Muscle layer of duodenum (tissue), 2 donors: ENCODE results near the gene TIPRL.

Experiments
- H3K27ac ChIP-seq: one replicate; pipeline ENCODE4 v1.7.0; 2013; ENCODE audit warnings: mild to moderate bottlenecking, low read length
- H3K27me3 ChIP-seq: one replicate; pipeline ENCODE4 v1.7.0; 2013; ENCODE audit warnings: low read depth, mild to moderate bottlenecking, control low read depth, low read length
- H3K36me3 ChIP-seq, 2 donors: one replicate each; pipeline ENCODE4 v1.7.0; 2013; ENCODE audit warnings: low read length in 2 of 2, control low read depth in 1 of 2, mild to moderate bottlenecking in 1 of 2; ENCODE audit not compliant: insufficient read depth in 2 of 2, control insufficient read depth in 1 of 2
- H3K4me1 ChIP-seq, 2 donors: one replicate each; pipeline ENCODE4 v1.7.0; 2013; ENCODE audit warnings: low read length in 2 of 2, mild to moderate bottlenecking in 2 of 2, control low read depth in 1 of 2, moderate library complexity in 1 of 2; ENCODE audit not compliant: insufficient read depth in 2 of 2, control insufficient read depth in 1 of 2
- H3K4me3 ChIP-seq, 2 donors: one replicate each; pipeline ENCODE4 v1.7.0; 2013; ENCODE audit warnings: low read length in 2 of 2, low read depth in 1 of 2, mild to moderate bottlenecking in 1 of 2
- H3K9me3 ChIP-seq, 2 donors: one replicate each; pipeline ENCODE4 v1.7.0; 2013; ENCODE audit warnings: low read length in 2 of 2, control low read depth in 1 of 2, mild to moderate bottlenecking in 1 of 2; ENCODE audit not compliant: control insufficient read depth in 1 of 2
- donor health status: healthy.

TIPRL gene

DNA sequence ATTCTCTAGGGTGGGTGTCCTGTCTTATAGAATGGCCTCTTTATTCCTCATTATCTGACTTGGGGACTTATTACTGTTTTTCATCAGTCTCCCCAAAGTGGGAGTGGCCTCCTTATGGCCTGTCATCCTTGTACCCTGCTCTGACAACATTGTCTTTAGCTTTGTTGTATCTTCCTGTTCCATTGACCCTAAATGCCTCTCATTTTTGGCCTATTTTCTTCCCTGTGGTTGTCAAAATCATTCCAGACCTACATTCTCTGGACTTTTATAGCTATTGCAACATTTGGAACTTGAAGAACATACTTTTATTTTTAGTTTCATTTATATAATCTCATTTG is 56.8 kb downstream of the TIPRL start:
- H3K4me1 ChIP-seq: peaks cover 0 to 4% of the 10 kb centered on the region in 2 donors
- peaks cover 51 to 64% of the 10 kb centered on the region in 2 donors for H3K36me3 ChIP-seq
- H3K27ac ChIP-seq: no peak overlapping the region
- no peaks in the 10 kb centered on the region for H3K27me3 ChIP-seq
- H3K4me3 ChIP-seq: no peak overlapping the region
- no peaks in the 10 kb centered on the region for H3K9me3 ChIP-seq

DNA sequence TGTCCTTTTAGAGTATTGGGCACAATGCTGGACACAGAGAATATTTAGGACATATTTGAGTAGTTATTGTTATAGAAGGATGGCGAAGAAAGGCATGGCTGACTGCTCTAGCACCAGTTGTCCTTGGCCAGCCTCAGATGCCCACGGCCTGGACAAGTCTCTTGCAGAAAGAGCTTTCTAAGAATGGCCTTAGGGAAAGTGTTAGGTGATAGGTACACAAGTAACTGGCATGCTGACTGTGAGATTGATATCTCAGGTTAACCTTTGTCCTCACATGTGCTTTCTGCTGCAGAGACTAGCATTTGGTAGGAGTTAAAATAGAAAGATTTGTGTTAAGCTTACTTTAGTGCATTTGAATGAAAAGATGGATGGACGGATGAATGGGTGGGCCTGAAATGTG is 57.2 kb downstream of the TIPRL start:
- no peaks in the 10 kb centered on the region for H3K9me3 ChIP-seq

GRCh38 chr1:168236836-168237611 is 58.3 kb downstream of the TIPRL start:
- Histone ChIP-seq H3K27ac (no peak overlapping the region), H3K4me3 (no peak overlapping the region), H3K36me3 (peaks cover 46 to 61% of the 10 kb centered on the region in 2 donors), H3K9me3 (no peaks in the 10 kb centered on the region), H3K27me3 (no peaks in the 10 kb centered on the region), H3K4me1 (peaks cover 0 to 4% of the 10 kb centered on the region in 2 donors)

More for the DNA sequence above, 57.2 kb downstream of the TIPRL start:
- H3K27ac ChIP-seq: no peak overlapping the region
- peaks cover 51 to 63% of the 10 kb centered on the region in 2 donors for H3K36me3 ChIP-seq
- peaks cover 0 to 4% of the 10 kb centered on the region in 2 donors for H3K4me1 ChIP-seq
- H3K4me3 ChIP-seq: no peak overlapping the region
- no peaks in the 10 kb centered on the region for H3K27me3 ChIP-seq

GRCh38 chr1:168243198-168243597 is 64.4 kb downstream of the TIPRL start:
- Histone ChIP-seq H3K27me3 (no peaks in the 10 kb centered on the region), H3K9me3 (no peaks in the 10 kb centered on the region), H3K4me1 (peaks cover 7 to 18% of the 10 kb centered on the region in 2 donors), H3K4me3 (no peak overlapping the region), H3K36me3 (peaks cover 27 to 60% of the 10 kb centered on the region in 2 donors), H3K27ac (peak overlapping the region; percentile 33)

DNA sequence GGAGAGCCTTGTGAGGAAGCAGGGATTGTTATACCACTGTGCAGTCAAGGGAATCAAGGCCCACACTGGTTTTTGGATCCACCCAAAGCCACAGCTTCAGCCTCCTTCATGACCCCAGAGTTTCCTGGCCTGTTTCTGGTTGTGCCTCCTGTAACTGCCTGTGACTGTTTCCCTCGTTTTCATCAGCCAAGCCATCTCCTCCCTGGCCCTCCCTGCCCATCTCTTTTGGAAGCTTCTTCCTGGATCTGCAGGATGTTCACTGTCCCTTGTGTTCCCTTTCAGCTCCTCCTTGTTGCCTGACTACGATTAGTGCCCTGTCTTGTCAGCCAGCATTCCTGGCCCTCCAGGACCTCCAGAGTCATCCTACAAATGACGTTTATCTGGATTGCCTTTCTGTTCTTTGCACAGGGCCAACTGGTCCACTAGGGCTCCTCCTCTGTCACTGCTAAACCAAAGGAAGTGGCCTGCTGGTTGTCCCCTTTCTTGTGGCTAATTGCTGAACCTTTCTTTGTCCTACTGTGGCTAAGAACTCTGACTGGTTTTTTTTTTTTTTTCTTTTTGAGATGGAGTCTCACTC is 65.0 kb downstream of the TIPRL start:
- Histone ChIP-seq H3K4me1 (peaks cover 7 to 18% of the 10 kb centered on the region in 2 donors), H3K9me3 (no peaks in the 10 kb centered on the region), H3K27me3 (no peaks in the 10 kb centered on the region), H3K27ac (peak overlapping the region; percentile 33), H3K4me3 (no peak overlapping the region), H3K36me3 (peaks cover 25 to 58% of the 10 kb centered on the region in 2 donors)

GRCh38 chr1:168245042-168245441 is 66.3 kb downstream of the TIPRL start:
- Histone ChIP-seq H3K9me3 (no peaks in the 10 kb centered on the region), H3K4me1 (peaks cover 7 to 22% of the 10 kb centered on the region in 2 donors), H3K36me3 (peaks cover 25 to 49% of the 10 kb centered on the region in 2 donors), H3K27ac (no peak overlapping the region), H3K27me3 (no peaks in the 10 kb centered on the region), H3K4me3 (no peak overlapping the region)

DNA sequence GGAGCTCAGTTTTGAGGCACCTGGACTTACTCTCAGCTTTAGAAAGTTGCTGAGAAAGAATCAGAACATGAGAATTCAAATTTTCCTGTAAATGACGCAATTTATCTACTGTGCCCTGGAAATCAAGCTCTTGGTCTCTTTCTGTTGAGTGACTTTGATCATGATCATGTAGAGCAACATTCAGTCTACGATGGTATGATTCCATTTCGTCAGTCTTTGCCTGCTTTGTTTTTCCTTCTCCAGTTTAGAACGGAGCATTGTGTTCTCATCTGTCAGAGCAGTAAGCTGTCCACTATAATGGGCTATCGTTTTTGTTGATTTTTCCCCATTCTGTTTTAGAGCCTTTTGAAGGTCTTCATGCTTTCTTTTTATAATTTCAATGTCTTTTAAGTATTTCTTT is 67.7 kb downstream of the TIPRL start:
- H3K4me3 ChIP-seq: no peak overlapping the region
- H3K27ac ChIP-seq: no peak overlapping the region
- H3K9me3 ChIP-seq: no peaks in the 10 kb centered on the region
- no peaks in the 10 kb centered on the region for H3K27me3 ChIP-seq
- H3K4me1 ChIP-seq: peaks cover 7 to 22% of the 10 kb centered on the region in 2 donors
- H3K36me3 ChIP-seq: peaks cover 31 to 50% of the 10 kb centered on the region in 2 donors
